DMS153 treated with DMSO at 0.1 percent for 48 hours (cell line): Measurements from ENCODE around the gene CDC42BPB.

Source experiments
- DNase-seq: peaks from one replicate; lab custom pipeline; 2025; ENCODE audit not compliant: unreplicated experiment; lab: John Stamatoyannopoulos, UW

The CDC42BPB gene

GRCh38 chr14:103074729-103075367 is 17.5 kb upstream of the CDC42BPB start:
- DNase-seq = no peak

DNA sequence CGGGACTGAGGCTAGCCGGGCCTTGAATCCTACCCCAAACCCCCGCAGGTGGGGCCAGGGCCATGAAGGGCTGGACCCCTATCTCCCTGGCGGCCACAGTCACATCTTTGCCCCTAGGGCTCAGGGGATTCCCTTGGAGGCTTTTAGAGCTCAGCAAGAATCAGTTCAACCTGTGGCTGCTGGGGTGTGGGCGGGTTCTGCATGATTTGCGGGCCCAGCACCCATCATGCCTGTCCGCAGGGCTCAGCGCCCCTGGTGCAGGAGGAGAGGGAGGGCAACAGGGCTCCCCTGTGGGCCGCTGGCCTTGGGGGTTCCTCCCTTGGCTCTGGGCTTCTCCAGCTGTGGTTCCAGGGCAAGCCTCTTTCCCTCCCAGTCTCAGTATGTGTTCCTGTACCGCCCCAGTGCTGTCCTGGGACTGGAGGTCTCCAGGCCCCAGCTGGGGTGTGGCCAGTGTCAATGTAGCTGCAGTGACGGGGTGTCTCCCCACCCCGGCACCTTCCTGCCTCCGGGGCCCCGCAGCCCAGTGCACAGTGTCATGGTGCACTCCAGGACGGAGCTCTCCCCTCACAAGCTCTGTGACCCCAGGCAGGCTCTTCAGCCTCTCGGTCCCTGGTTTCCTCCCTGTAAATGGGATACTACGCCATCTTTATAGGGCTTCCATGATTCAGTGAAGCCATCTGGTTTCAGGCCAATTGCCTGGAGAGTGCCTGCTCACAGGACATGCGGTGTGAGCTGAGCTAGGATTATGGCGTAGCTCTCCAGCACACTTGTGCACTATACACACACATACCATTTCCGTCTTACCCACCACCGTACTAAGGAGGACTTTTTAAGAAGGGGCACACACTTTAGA is 16.8 kb upstream of the CDC42BPB start:
- DNase-seq = no peak

DNA sequence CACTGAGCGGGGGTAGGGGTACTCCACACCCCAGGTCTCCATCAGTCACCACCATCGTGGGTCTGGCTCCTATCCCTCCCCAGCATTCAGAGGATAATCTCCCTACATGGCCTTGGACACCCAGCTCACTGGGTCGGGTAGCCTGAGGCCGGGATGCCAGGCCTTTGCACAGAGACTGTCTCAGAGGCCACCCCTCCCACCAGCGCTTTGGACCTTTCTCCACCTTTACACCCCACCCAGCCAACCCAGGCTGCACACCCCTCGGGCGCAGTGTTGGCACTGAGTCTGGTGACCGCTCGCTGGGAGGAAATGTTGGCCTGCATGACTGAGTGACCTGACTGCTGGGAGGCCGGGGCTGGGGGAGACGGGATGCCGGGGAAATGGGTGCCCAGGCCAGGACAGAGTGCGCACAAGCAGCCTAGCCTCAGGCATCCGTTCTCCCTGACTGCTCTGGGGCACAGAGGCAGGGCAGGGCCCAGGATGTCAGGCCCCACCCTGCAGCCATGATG is 16.1 kb upstream of the CDC42BPB start:
- DNase-seq = no peak

- DNase-seq = no peak
Measured at GRCh38 chr14:103072595-103073366, 15.4 kb upstream of the CDC42BPB start.

DNA sequence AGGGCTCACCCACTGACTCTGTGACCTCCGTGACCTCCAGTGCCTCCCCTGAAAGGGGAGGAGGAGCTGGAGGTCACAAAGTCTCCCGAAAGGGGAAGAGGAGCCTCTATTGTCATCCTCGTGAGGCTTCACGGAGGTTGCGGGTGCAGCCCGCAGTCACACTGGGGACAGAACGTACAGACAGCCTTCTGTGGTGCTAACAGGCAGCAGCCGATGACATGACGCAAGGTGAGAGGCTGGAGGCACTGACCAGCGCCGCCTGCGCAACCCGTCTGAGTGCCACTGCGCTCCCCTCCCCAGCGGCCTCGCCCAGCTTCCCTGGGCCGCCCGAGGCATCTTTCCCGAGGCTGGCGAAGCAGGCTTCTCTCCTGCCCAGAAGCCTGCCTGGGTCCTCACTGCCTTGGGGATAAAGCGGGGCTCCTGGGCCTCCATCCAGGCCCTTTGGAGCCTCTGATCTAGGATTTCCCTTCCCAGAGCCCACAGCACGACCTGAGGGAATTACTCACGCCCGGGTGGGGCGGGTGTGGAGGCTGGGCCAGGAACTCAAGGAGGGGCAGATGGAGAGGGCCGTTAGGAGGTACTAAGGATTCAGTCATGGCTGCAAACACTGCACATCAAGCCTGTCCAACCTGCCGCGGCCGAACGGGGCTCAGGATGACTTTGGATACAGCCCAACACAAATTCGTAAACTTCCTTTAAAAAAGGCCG is 14.3 kb upstream of the CDC42BPB start:
- DNase-seq = no peak

GRCh38 chr14:103070971-103071542 is 13.7 kb upstream of the CDC42BPB start:
- DNase-seq = no peak

GRCh38 chr14:103070263-103070885 is 13.0 kb upstream of the CDC42BPB start:
- DNase-seq = no peak

- DNase-seq = no peak
Measured at GRCh38 chr14:103068351-103069073, 11.2 kb upstream of the CDC42BPB start.

DNA sequence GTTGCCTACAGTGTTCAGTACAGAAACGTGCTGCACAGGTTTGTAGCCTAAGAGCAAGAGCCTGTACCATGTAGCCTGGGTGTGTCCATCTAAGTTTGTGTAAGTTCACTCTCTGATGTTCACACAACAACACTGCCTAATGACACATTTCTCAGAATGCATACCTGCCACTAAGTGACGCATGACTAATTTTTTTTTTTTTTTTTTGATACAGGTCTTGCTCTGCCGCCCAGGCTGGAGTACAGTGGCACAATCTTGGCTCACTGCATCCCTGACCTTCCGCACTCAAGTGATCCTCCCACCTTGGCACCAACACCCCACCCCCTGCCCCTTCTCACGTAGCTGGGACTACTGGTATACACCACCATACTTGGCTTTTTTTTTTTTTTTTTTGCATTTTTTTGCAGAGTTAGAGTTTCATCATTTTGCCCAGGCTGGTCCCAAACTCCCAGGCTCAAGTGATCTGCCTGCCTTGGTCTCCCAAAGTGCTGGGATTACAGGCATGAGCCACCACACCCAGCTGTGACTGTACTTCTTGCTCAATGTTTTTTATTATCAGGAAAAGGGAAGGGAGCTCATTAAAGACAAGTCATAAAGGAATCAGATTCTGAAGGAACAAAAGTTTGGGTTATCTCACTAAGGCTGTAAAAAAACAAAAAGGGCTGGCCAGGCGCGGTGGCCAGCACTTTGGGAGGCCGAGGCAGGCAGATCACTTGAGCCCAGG is 10.0 kb upstream of the CDC42BPB start:
- DNase-seq = no peak

DNA sequence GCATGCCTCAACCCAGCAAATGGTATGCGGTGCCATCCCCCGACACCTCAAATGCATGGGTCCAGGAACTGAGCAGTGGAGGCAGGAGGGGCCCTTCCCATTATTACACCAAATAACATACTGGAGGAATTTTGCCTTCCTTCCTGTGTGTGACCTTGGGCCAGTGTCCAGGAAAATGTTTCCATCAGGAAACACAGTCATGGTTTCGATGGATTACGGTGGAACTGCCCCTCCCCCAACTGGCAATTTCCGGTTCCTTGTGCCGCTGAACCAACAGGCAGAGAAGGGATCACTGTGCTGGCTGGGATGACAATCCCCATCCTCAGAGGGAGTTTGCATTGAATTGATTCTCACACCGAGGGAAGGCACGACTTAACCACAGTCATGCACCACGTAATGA is 9.1 kb upstream of the CDC42BPB start:
- no peak for DNase-seq

DNA sequence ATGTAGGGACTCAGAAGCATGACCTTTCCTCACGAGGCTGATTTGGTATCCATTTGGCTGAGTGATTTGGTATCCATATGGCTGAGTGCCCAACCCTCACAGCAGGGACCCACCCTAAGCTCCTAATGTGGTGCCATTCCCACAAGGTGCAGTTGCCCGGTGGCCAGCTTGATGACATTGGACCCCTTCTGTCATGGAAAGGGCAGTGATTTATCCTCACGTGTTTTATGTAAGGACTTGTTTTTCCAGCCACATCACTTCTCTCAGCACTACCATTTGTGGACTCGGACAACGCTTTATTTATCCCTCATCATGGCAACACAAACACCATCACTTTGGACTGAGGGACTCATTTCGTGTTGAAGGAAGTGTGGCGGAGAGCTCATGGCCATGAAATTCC is 8.5 kb upstream of the CDC42BPB start:
- DNase-seq = no peak

DNA sequence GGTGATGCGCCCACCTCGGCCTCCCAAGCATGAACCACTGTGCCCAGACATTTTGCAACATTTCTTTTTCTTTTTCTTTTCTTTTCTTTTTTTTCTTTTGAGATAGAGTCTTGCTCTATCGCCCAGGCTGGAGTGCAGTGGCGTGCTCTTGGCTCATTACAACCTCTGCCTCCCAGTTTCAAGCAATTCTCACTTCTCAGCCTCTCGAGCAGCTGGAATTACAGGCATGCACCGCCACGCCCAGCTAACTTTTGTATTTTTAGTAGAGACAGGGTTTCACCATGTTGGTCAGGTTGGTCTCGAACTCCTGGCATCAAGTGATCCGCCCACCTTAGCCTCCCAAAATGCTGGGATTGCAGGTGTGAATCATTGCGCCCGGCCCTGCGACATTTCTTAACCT is 7.6 kb upstream of the CDC42BPB start:
- DNase-seq = no peak

DNA sequence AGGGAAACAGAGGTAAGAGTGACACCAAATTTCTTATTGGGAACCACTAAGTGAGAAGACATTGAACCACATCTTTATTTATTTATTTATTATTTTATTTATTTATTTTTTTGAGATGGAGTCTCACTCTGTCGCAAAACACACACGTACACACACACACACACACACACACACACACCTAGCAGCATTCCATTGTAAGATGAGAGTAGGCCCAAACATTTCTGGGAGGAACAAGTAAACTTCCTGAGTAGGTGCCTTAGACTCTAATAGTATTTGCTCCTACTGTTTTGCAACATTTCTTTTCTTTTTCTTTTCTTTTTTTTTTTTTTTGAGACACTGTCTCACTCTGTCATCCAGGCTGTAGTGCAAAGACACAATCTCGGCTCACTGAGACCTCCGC is 7.1 kb upstream of the CDC42BPB start:
- DNase-seq = no peak

- no peak for DNase-seq
Measured at GRCh38 chr14:103061482-103061976, 4.2 kb upstream of the CDC42BPB start.

DNA sequence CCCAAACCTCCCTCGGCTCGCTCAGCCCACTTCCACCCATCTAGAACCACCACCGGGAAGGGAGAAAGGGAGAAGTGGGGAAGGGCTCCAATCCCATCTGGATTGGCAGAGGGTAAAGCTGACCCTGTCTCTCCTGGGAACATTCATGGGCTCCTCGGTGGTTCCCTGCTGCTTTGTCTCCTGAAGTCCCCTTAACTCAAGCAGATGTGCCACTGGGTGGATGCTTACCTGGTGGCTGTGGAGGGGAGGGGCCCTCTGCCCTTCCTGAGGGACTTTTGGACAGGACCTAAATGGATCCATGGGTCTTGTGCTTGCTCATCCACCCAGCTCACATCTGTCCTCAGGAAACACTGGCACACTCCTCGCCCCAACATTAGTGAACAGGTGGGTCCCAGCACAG is 2.2 kb upstream of the CDC42BPB start:
- DNase-seq = no peak

DNA sequence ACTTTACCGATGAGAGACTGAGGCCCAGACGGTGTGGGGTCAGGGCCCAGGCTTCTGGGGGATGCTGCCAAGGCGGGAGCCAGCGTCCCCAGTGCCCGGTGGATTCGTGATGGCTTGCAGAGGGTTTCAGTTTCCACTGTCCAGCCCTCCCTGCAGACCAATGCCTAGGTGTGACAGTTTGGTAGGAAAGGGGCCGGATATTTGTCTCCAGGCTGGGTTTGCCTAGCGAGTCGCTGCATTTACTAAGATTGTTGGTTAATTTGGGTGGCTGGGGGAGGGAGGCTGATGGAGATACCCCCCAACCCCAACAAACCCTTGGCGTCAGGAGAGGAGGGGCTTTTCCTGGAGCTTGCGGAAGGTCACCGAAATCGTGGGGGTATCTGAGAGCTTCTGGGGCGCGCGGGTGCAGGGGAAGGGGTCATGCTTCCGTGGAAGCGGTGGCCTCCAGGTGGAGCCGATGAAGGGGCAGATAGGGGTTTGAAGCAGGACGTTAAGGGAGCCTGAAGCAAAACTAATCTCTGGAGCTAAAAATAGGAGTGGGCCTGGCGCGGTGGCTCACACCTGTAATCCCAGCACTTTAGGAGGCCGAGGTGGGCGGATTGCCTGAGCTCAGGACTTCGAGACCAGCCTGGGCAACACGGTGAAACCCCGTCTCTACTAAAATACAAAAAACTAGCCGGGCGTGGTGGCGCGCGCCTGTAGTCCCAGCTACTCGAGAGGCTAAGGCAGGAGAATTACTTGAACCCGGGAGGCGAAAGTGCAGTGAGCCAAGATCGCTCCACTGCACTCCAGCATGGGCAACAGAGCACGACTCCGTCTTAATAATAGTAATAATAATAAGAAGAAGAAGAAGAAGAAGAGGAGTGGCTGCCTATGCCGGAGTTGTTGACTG is 1.1 kb upstream of the CDC42BPB start:
- DNase-seq = no peak

- DNase-seq = no peak
Measured at GRCh38 chr14:103057028-103057371, 349 bp downstream of the CDC42BPB start.
